H1 (cell line): Measurements from ENCODE around the gene STK32C. TPM values are rescaled to one million over a fixed set of nuclear protein-coding genes. Genes with fewer than 3 reads are reported as not detected.

Experiments
- CTCF ChIA-PET: fragments of 300-600 bp; sonication (Branson Sonifier 250); formaldehyde crosslinking; loops from one replicate; lab custom pipeline; 2021; ENCODE audit not compliant: partially characterized antibody; lab: Charles Lee
- POLR2A ChIA-PET: fragments of 300-600 bp; sonication (Branson Sonifier 250); formaldehyde crosslinking; loops from one replicate; lab custom pipeline; 2021; ENCODE audit warnings: inconsistent platforms; ENCODE audit not compliant: partially characterized antibody; lab: Charles Lee
- DNase-seq, 2 experiments: peaks; one replicate each; pipeline versions ENCODE4 v3.0.0 to v3.0.0-alpha.2; 2010 to 2022; ENCODE audit warnings: low spot score in 2 of 2, low read depth in 1 of 2, mixed read lengths in 1 of 2
- FAIRE-seq: peaks from 2 replicates; lab custom pipeline; 2011; peaks lifted over from hg19 to GRCh38; lab: Jason Lieb, UNC
- H2AFZ ChIP-seq: 2 replicates; pipeline ENCODE4 v1.8.1; 2012; ENCODE audit warnings: low read length, inconsistent platforms
- H2AK5ac ChIP-seq: 2 replicates; pipeline ENCODE4 v1.6.1; 2013; ENCODE audit warnings: low read depth, low read length
- H2BK120ac ChIP-seq: replicated peaks from 2 replicates; pipeline ENCODE3; 2013; ENCODE audit warnings: low read depth, low read length, inconsistent platforms
- H2BK12ac ChIP-seq: 2 replicates; pipeline ENCODE4 v1.6.1; 2013; ENCODE audit warnings: low read depth, low read length
- H2BK15ac ChIP-seq: 2 replicates; pipeline ENCODE4 v1.6.1; 2013; ENCODE audit warnings: low read length
- H2BK20ac ChIP-seq: 2 replicates; pipeline ENCODE4 v1.6.1; 2013; ENCODE audit warnings: low read length
- H2BK5ac ChIP-seq: 2 replicates; pipeline ENCODE4 v1.6.1; 2013; ENCODE audit warnings: low read depth, low read length
- H3K14ac ChIP-seq: 2 replicates; pipeline ENCODE4 v1.6.1; 2013; ENCODE audit warnings: inconsistent platforms; ENCODE audit not compliant: insufficient read length
- H3K18ac ChIP-seq: 2 replicates; pipeline ENCODE4 v1.6.1; 2013; ENCODE audit warnings: low read length; ENCODE audit errors: extremely low read depth
- H3K23ac ChIP-seq: 2 replicates; pipeline ENCODE4 v1.6.1; 2013; ENCODE audit warnings: inconsistent platforms; ENCODE audit not compliant: insufficient read length
- H3K23me2 ChIP-seq: 2 replicates; pipeline ENCODE4 v1.6.1; 2013; ENCODE audit warnings: low read depth, low read length
- H3K27ac ChIP-seq: 2 replicates; pipeline ENCODE4 v1.6.1; 2011; ENCODE audit warnings: low read depth, low read length, inconsistent platforms
- H3K27me3 ChIP-seq, 4 experiments: replicated peaks in 1 of 4; 1 replicate in 1 of 4; 2 replicates in 3 of 4; pipeline versions ENCODE4 v1.6.1 to v1.8.1; 2011 to 2013; ENCODE audit warnings: low read length in 3 of 4, mild to moderate bottlenecking in 3 of 4, inconsistent platforms in 2 of 4, mixed read lengths in 2 of 4, moderate library complexity in 1 of 4; ENCODE audit not compliant: control insufficient read depth in 3 of 4, insufficient read depth in 3 of 4; ENCODE audit errors: extremely low read depth in 1 of 4
- H3K36me3 ChIP-seq, 4 experiments: 2 replicates each; pipeline versions ENCODE4 v1.6.1 to v1.8.1; 2011 to 2013; ENCODE audit warnings: mild to moderate bottlenecking in 4 of 4, low read length in 3 of 4, moderate library complexity in 2 of 4, control low read depth in 1 of 4, inconsistent platforms in 1 of 4; ENCODE audit not compliant: insufficient read depth in 4 of 4, control insufficient read depth in 2 of 4
- H3K4ac ChIP-seq: replicated peaks from 2 replicates; pipeline ENCODE3; 2013; ENCODE audit warnings: low read length, low read depth, mixed read lengths, inconsistent platforms; ENCODE audit not compliant: insufficient read length
- H3K4me1 ChIP-seq, 4 experiments: replicated peaks in 1 of 4; 1 replicate in 1 of 4; 2 replicates in 3 of 4; pipeline versions ENCODE4 v1.6.1 to v1.8.1; 2011 to 2013; ENCODE audit warnings: low read length in 3 of 4, inconsistent platforms in 2 of 4, mixed read lengths in 1 of 4; ENCODE audit not compliant: insufficient read depth in 4 of 4, control insufficient read depth in 3 of 4
- H3K4me2 ChIP-seq, 2 experiments: 2 replicates each; pipeline versions ENCODE4 v1.6.1 to v1.8.1; 2011 to 2013; ENCODE audit warnings: low read depth in 2 of 2, low read length in 2 of 2, control low read depth in 1 of 2, inconsistent platforms in 1 of 2, mild to moderate bottlenecking in 1 of 2; ENCODE audit not compliant: insufficient read depth in 1 of 2
- H3K4me3 ChIP-seq, 4 experiments: fragments of 200-600, 300-600 bp in 1 of 4; sonication (generic), shearing (Covaris generic), sonication (Bioruptor Twin) in 1 of 4; 2 replicates each; pipeline versions ENCODE4 v1.5.1 to v1.8.1; 2011 to 2016; ENCODE audit warnings: low read length in 4 of 4, low read depth in 3 of 4, control low read depth in 2 of 4, inconsistent platforms in 2 of 4, mild to moderate bottlenecking in 2 of 4, mixed read lengths in 1 of 4, moderate library complexity in 1 of 4; ENCODE audit not compliant: insufficient read depth in 2 of 4; ENCODE audit errors: extremely low read depth in 1 of 4
- H3K56ac ChIP-seq: replicated peaks from 2 replicates; pipeline ENCODE3; 2013; ENCODE audit warnings: low read depth, mild to moderate bottlenecking, mixed read lengths, low read length, inconsistent platforms; ENCODE audit not compliant: insufficient read length
- H3K79me1 ChIP-seq: 2 replicates; pipeline ENCODE4 v1.6.1; 2013; ENCODE audit warnings: low read depth, low read length, control low read depth
- H3K79me2 ChIP-seq, 2 experiments: 2 replicates each; pipeline versions ENCODE4 v1.6.1 to v1.8.1; 2012 to 2013; ENCODE audit warnings: low read length in 2 of 2, mild to moderate bottlenecking in 2 of 2, inconsistent platforms in 1 of 2; ENCODE audit not compliant: insufficient read depth in 2 of 2, control insufficient read depth in 1 of 2
- H3K9ac ChIP-seq, 4 experiments: replicated peaks in 1 of 4; 1 replicate in 1 of 4; 2 replicates in 3 of 4; pipeline versions ENCODE4 v1.6.1 to v1.8.1; 2011 to 2013; ENCODE audit warnings: low read depth in 3 of 4, low read length in 3 of 4, control low read depth in 2 of 4, mild to moderate bottlenecking in 2 of 4, moderate library complexity in 2 of 4, inconsistent platforms in 1 of 4; ENCODE audit errors: extremely low read depth in 1 of 4
- H3K9me3 ChIP-seq, 2 experiments: 2 replicates each; pipeline versions ENCODE4 v1.6.1 to v1.8.1; 2012 to 2013; ENCODE audit warnings: mild to moderate bottlenecking in 2 of 2, moderate library complexity in 2 of 2, control low read depth in 1 of 2, inconsistent platforms in 1 of 2, low read depth in 1 of 2, low read length in 1 of 2, mixed read lengths in 1 of 2; ENCODE audit not compliant: insufficient read depth in 2 of 2
- H4K20me1 ChIP-seq, 2 experiments: replicated peaks in 1 of 2; 2 replicates each; pipeline versions ENCODE3 to v1.8.1; 2011 to 2013; ENCODE audit warnings: inconsistent platforms in 2 of 2, low read length in 2 of 2, mild to moderate bottlenecking in 1 of 2; ENCODE audit not compliant: insufficient read depth in 2 of 2, control insufficient read depth in 1 of 2
- H4K5ac ChIP-seq: 2 replicates; pipeline ENCODE4 v1.6.1; 2013; ENCODE audit warnings: low read length, low read depth, mixed read lengths, inconsistent platforms; ENCODE audit not compliant: insufficient read length
- H4K8ac ChIP-seq: 2 replicates; pipeline ENCODE4 v1.8.0; 2013; ENCODE audit warnings: mild to moderate bottlenecking, moderate library complexity, low read length, inconsistent platforms; ENCODE audit not compliant: insufficient read depth; ENCODE audit errors: extremely low read depth
- H4K91ac ChIP-seq: replicated peaks from 2 replicates; pipeline ENCODE3; 2013; ENCODE audit warnings: low read length, mixed read lengths, inconsistent platforms; ENCODE audit not compliant: insufficient read length
- ASH2L ChIP-seq: fragments of 200-600, 300-600 bp; sonication (generic); IDR thresholded peaks from one replicate; pipeline ENCODE4 v1.7.1; 2017; ENCODE audit warnings: low read length
- CBX5 ChIP-seq: fragments of 300-800, 300-1000 bp; sonication (generic); IDR thresholded peaks from 2 replicates; pipeline ENCODE4 v1.7.1; 2016; ENCODE audit warnings: antibody characterized with exemption, low read length, low read depth
- CREB1 ChIP-seq: IDR thresholded peaks from 2 replicates; pipeline ENCODE4 v1.6.1; 2012; ENCODE audit warnings: inconsistent platforms
- MAFK ChIP-seq: IDR thresholded peaks from 2 replicates; pipeline ENCODE4 v1.6.1; 2012; ENCODE audit warnings: low read depth, mild to moderate bottlenecking, improper control_type of control experiment, low read length
- POU5F1 ChIP-seq: IDR thresholded peaks from 2 replicates; pipeline ENCODE4 v1.6.1; 2011; ENCODE audit warnings: low read depth, mild to moderate bottlenecking, low read length, moderate library complexity
- RNF2 ChIP-seq: fragments of 200-900, 300-1000 bp; sonication (generic); IDR thresholded peaks from 2 replicates; pipeline ENCODE4 v1.7.1; 2016; ENCODE audit warnings: borderline replicate concordance, low read depth, mild to moderate bottlenecking, antibody characterized with exemption, low read length; ENCODE audit not compliant: poor library complexity, severe bottlenecking; ENCODE audit errors: missing control alignments
- WGBS, 2 experiments: shearing (Covaris generic) in 1 of 2; methylation state at CpG; one replicate each; pipeline versions ENCODE4 v1.1.6 to v1.1.7; 2013 to 2015; ENCODE audit warnings: low lambda C conversion rate in 2 of 2, mixed read lengths in 2 of 2, inconsistent platforms in 1 of 2, low coverage in 1 of 2, missing lambda C conversion rate in 1 of 2; ENCODE audit not compliant: insufficient replicate concordance in 2 of 2, insufficient coverage in 1 of 2, insufficient read length in 1 of 2; ENCODE audit errors: extremely low coverage in 1 of 2, missing lambda C conversion rate in 1 of 2; 5-methylcytosine and 5-hydroxymethylcytosine counted together
- polyA plus RNA-seq, 7 experiments: library from polyadenylated mRNA; depleted of rRNA in 3 of 7; stranded (reverse) in 5 of 7; unstranded in 2 of 7; fragments of >200 nt in 5 of 7; fragments of 200-250 nt in 2 of 7; gene quantifications; 1 replicate in 5 of 7; 2 replicates in 1 of 7; 4 replicates in 1 of 7; pipeline versions ENCODE4 v1.2.1 to v1.2.3, GENCODE V29; 2011 to 2013; ENCODE audit warnings: missing spikeins in 2 of 7, mixed read lengths in 2 of 7
- total RNA-seq: library from RNA; stranded (reverse); fragmentation: NEBNext Ultra II Directional; extraction: Animal tissue kit (Norgen Biotek cat#: 25700); gene quantifications from 2 replicates; pipeline ENCODE4 v1.2.1, GENCODE V29; 2021

STK32C gene
- total and polyA plus RNA-seq, 2 of the 8 experiments (the other 6 are each of a cell fraction or from before 2014, with no cell fraction given), result 10.6 to 15.6 TPM

DNA sequence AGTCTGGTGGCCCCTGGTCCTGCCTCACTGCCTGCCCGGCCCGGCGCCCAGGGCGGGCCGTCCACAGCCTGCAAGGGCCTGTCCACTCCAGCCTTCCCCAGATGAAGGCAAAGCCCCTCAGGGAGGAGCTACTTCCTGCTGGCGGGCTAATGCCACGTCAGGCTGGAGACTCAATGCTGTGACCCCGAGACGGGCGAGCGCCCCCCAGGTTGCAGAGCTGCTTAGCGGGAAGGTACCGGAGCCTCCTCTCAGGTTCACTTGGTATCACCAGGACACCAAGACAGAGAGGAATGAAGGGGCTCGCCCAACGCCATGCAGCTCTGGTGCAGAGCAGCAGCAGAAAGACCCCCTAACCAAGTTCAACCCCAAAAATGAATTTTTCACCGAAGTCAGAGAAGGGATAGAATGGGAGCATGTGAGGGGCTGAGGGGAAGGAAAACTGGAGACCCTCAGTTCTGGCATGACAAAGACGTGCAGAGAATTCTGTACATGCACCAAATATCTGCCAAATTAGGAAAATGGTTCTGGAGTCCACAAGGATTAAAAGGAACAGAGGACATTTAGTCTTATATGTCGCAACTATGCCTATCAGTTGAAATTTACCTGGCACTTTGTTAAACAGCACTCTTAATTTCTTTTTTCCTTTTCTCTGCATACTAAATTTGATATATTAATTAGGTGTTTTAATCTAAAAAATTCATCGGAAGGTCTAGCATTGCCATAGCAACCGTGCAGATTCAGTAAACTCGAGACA lies 2.8 kb downstream of the STK32C start:
- POLR2A ChIA-PET, result no interaction called here
- no peak overlapping the region for H4K5ac ChIP-seq

More for the DNA sequence above, 2.8 kb downstream of the STK32C start:
- Histone ChIP-seq H4K91ac (no peak overlapping the region), H3K4ac (no peak overlapping the region), H3K79me2 (no peaks in the 10 kb centered on the region), H2BK120ac (no peak overlapping the region), H2BK20ac (no peak overlapping the region), H3K56ac (no peak overlapping the region), H3K36me3 (no peaks in the 10 kb centered on the region), H3K23me2 (peaks cover 13% of the 10 kb centered on the region; the same call in 1 of the 2 replicates), H2AFZ (no peak overlapping the region), H3K79me1 (no peaks in the 10 kb centered on the region), H3K9ac (no peak overlapping the region), H3K4me3 (no peak overlapping the region), H3K9me3 (peaks cover 10 to 13% of the 10 kb centered on the region in 2 experiments), H4K8ac (no peak overlapping the region), H3K14ac (no peak overlapping the region), H3K4me2 (no peak overlapping the region), H3K23ac (no peak overlapping the region), H2BK15ac (no peak overlapping the region), H2BK12ac (no peak overlapping the region), H3K4me1 (peaks cover 1 to 9% (median 4%) of the 10 kb centered on the region in 4 experiments; a peak in 5 of 7 replicates), H4K20me1 (peaks cover 0 to 1% of the 10 kb centered on the region in 2 experiments), H3K27ac (no peak overlapping the region), H3K27me3 (peaks cover 17 to 32% (median 30%) of the 10 kb centered on the region in 4 experiments; a peak in 6 of 7 replicates), H3K18ac (no peak overlapping the region), H2BK5ac (no peak overlapping the region), H2AK5ac (no peak overlapping the region)
- DNase-seq (no peak), FAIRE-seq (no peak)
- no peak for TF ChIP-seq CREB1
- TF ChIP-seq ASH2L, result no peak
- no peak for TF ChIP-seq RNF2
- no peak for TF ChIP-seq CBX5
- no peak for TF ChIP-seq MAFK
- TF ChIP-seq POU5F1, result no peak
- CTCF ChIA-PET, result no interaction called here
- WGBS, 2 experiments, result 88% methylated on average over 21 of the region's 21 CpGs; no CpG with 5 or more reads in 1 of the 2 experiments
